Measurements from ENCODE around the gene MAP2K2.

- TF ChIP-seq, protein P1, sequence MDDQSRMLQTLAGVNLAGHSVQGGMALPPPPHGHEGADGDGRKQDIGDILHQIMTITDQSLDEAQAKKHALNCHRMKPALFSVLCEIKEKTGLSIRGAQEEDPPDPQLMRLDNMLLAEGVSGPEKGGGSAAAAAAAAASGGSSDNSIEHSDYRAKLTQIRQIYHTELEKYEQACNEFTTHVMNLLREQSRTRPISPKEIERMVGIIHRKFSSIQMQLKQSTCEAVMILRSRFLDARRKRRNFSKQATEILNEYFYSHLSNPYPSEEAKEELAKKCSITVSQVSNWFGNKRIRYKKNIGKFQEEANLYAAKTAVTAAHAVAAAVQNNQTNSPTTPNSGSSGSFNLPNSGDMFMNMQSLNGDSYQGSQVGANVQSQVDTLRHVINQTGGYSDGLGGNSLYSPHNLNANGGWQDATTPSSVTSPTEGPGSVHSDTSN (CRISPR knock-in tag; IDR thresholded peaks at IDR 0.05), result no peak
- TF ChIP-seq, protein P2, sequence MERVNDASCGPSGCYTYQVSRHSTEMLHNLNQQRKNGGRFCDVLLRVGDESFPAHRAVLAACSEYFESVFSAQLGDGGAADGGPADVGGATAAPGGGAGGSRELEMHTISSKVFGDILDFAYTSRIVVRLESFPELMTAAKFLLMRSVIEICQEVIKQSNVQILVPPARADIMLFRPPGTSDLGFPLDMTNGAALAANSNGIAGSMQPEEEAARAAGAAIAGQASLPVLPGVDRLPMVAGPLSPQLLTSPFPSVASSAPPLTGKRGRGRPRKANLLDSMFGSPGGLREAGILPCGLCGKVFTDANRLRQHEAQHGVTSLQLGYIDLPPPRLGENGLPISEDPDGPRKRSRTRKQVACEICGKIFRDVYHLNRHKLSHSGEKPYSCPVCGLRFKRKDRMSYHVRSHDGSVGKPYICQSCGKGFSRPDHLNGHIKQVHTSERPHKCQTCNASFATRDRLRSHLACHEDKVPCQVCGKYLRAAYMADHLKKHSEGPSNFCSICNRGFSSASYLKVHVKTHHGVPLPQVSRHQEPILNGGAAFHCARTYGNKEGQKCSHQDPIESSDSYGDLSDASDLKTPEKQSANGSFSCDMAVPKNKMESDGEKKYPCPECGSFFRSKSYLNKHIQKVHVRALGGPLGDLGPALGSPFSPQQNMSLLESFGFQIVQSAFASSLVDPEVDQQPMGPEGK (tag by site-specific recombination; IDR thresholded peaks at IDR 0.05), result no peak
- TF ChIP-seq, protein P3, sequence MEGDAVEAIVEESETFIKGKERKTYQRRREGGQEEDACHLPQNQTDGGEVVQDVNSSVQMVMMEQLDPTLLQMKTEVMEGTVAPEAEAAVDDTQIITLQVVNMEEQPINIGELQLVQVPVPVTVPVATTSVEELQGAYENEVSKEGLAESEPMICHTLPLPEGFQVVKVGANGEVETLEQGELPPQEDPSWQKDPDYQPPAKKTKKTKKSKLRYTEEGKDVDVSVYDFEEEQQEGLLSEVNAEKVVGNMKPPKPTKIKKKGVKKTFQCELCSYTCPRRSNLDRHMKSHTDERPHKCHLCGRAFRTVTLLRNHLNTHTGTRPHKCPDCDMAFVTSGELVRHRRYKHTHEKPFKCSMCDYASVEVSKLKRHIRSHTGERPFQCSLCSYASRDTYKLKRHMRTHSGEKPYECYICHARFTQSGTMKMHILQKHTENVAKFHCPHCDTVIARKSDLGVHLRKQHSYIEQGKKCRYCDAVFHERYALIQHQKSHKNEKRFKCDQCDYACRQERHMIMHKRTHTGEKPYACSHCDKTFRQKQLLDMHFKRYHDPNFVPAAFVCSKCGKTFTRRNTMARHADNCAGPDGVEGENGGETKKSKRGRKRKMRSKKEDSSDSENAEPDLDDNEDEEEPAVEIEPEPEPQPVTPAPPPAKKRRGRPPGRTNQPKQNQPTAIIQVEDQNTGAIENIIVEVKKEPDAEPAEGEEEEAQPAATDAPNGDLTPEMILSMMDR (tag by site-specific recombination; IDR thresholded peaks at IDR 0.05), result no peak
- TF ChIP-seq ZNF10 (tag by site-specific recombination; IDR thresholded peaks at IDR 0.05) (no peak), BCL11A (tag by site-specific recombination; IDR thresholded peaks at IDR 0.05; ENCODE audit: low read depth) (no peak), REST (tag by site-specific recombination; IDR thresholded peaks at IDR 0.05) (no peak), KLF9 (tag by site-specific recombination; IDR thresholded peaks at IDR 0.05; ENCODE audit: low read depth) (no peak)
Measured at GRCh38 chr19:4053423-4054324, 70.2 kb downstream of the MAP2K2 start.

Measured in HEK293 (cell line).